ENCODE measurements around the gene TEX12.
"Not testable (repeated sequence)": the region's sequence is repeated elsewhere in the genome, so short reads cannot be mapped to it uniquely, and the experiment has no call there.

TEX12 gene

GRCh38 chr11:112156956-112157766, 10.0 kb upstream of the TEX12 start:
- DNase-seq (ENCODE audit: low read depth) = peak; percentile 99
- no peak for TF ChIP-seq CTCF (IDR thresholded peaks at IDR 0.05; ENCODE audit: insufficient read depth, low read depth, low read length, missing control alignments)
- no peak overlapping the region for H3K4me3 ChIP-seq (ENCODE audit: low read length)

GRCh38 chr11:112159098-112160065, 7.8 kb upstream of the TEX12 start:
- no peak overlapping the region for H3K4me3 ChIP-seq (ENCODE audit: low read length)
- no peak for TF ChIP-seq CTCF (IDR thresholded peaks at IDR 0.05; ENCODE audit: insufficient read depth, low read depth, low read length, missing control alignments)
- no peak for DNase-seq (ENCODE audit: low read depth)

- DNase-seq (ENCODE audit: low read depth) = no peak
- no peak for TF ChIP-seq CTCF (IDR thresholded peaks at IDR 0.05; ENCODE audit: insufficient read depth, low read depth, low read length, missing control alignments)
- H3K4me3 ChIP-seq (ENCODE audit: low read length) = no peak overlapping the region
These were observed 6.9 kb upstream of the TEX12 start for GRCh38 chr11:112160091-112160848.

- peak; percentile 13 for DNase-seq (ENCODE audit: low read depth)
- H3K4me3 ChIP-seq (ENCODE audit: low read length) = no peak overlapping the region
- no peak for TF ChIP-seq CTCF (IDR thresholded peaks at IDR 0.05; ENCODE audit: insufficient read depth, low read depth, low read length, missing control alignments)
These were observed 6.2 kb upstream of the TEX12 start for GRCh38 chr11:112161012-112161411.

- not testable (repeated sequence) for H3K4me3 ChIP-seq (ENCODE audit: low read length); DNase-seq (ENCODE audit: low read depth)
These were observed 5.0 kb upstream of the TEX12 start for GRCh38 chr11:112162200-112162599.

GRCh38 chr11:112162761-112163546, 4.2 kb upstream of the TEX12 start:
- peak; percentile 77 for DNase-seq (ENCODE audit: low read depth)
- peak overlapping the region; percentile 48 for H3K4me3 ChIP-seq (ENCODE audit: low read length)
- no peak for TF ChIP-seq CTCF (IDR thresholded peaks at IDR 0.05; ENCODE audit: insufficient read depth, low read depth, low read length, missing control alignments)
